GM19328 (cell line): ENCODE measurements around the gene CCR5.

Source experiments
- ATAC-seq: cut with Tn5 transposase; IDR thresholded peaks from one replicate; pipeline ENCODE4 v1.9.1; 2021; ENCODE audit warnings: mild to moderate bottlenecking, moderate library complexity; ENCODE audit not compliant: unreplicated experiment

CCR5 gene

GRCh38 chr3:46358466-46358865 is 12.3 kb upstream of the CCR5 start:
- ATAC-seq = no peak

- ATAC-seq = no peak
These were observed 10.8 kb upstream of the CCR5 start for GRCh38 chr3:46359733-46360493.

- ATAC-seq = no peak
These were observed 9.8 kb upstream of the CCR5 start for GRCh38 chr3:46360907-46361306.

GRCh38 chr3:46361408-46362283 is 9.1 kb upstream of the CCR5 start:
- ATAC-seq = no peak

GRCh38 chr3:46365041-46365440 is 5.7 kb upstream of the CCR5 start:
- no peak for ATAC-seq

GRCh38 chr3:46365737-46366524 is 4.8 kb upstream of the CCR5 start:
- no peak for ATAC-seq

- ATAC-seq = no peak
These were observed 2.9 kb upstream of the CCR5 start for GRCh38 chr3:46367811-46368210.

GRCh38 chr3:46368569-46368968 is 2.2 kb upstream of the CCR5 start:
- ATAC-seq = no peak

GRCh38 chr3:46369151-46369550 is 1.6 kb upstream of the CCR5 start:
- ATAC-seq = no peak

- ATAC-seq = no peak
These were observed 1.0 kb upstream of the CCR5 start for GRCh38 chr3:46369675-46370132.

- no peak for ATAC-seq
These were observed 984 bp downstream of the CCR5 start for GRCh38 chr3:46371519-46372340.

- no peak for ATAC-seq
These were observed 2.0 kb downstream of the CCR5 start for GRCh38 chr3:46372492-46373359.

- ATAC-seq = no peak
These were observed 4.0 kb downstream of the CCR5 start for GRCh38 chr3:46374755-46375154.

- no peak for ATAC-seq
These were observed 4.5 kb downstream of the CCR5 start for GRCh38 chr3:46375218-46375617.

GRCh38 chr3:46375814-46376213 is 5.1 kb downstream of the CCR5 start:
- ATAC-seq = no peak

- ATAC-seq = no peak
These were observed 7.7 kb downstream of the CCR5 start for GRCh38 chr3:46378426-46378942.

- ATAC-seq = no peak
These were observed 9.9 kb downstream of the CCR5 start for GRCh38 chr3:46380471-46381221.

GRCh38 chr3:46381625-46382024 is 10.9 kb downstream of the CCR5 start:
- no peak for ATAC-seq
